Tibial nerve (tissue), 4 donors: ENCODE data around the gene MACO1. TPM values are rescaled to one million over a fixed set of nuclear protein-coding genes. Genes with fewer than 3 reads are reported as not detected.

Experiments used
- DNase-seq, 2 donors: peaks; one replicate each; pipeline ENCODE4 v3.0.0-alpha.2; 2019; ENCODE audit warnings: low spot score in 2 of 2
- H3K27ac ChIP-seq, 4 donors: fragments of 200-600 bp; sonication (generic) in 3 of 4; one replicate each; pipeline ENCODE4 v1.5.1; 2017 to 2019; ENCODE audit warnings: mild to moderate bottlenecking in 1 of 4
- H3K27me3 ChIP-seq, 2 donors: fragments of 200-600 bp; sonication (generic) in 1 of 2; one replicate each; pipeline versions ENCODE4 v1.5.1 to v1.6.0; 2017 to 2019
- H3K36me3 ChIP-seq, 3 donors: fragments of 200-600 bp; sonication (generic); one replicate each; pipeline ENCODE4 v1.5.1; 2018 to 2019
- H3K4me1 ChIP-seq, 4 donors: fragments of 200-600 bp; sonication (generic) in 3 of 4; one replicate each; pipeline ENCODE4 v1.5.1; 2017 to 2019
- H3K4me3 ChIP-seq, 4 donors: fragments of 200-600 bp; sonication (generic) in 3 of 4; one replicate each; pipeline ENCODE4 v1.5.1; 2017 to 2019; ENCODE audit warnings: mild to moderate bottlenecking in 1 of 4, moderate library complexity in 1 of 4
- H3K9me3 ChIP-seq, 4 donors: fragments of 200-600 bp; sonication (generic) in 3 of 4; one replicate each; pipeline ENCODE4 v1.5.1; 2017 to 2019
- CTCF ChIP-seq, 5 experiments: fragments of 200-600 bp in 3 of 5; fragments of 450-650 bp in 2 of 5; sonication (generic) in 3 of 5; IDR thresholded peaks; one replicate each; pipeline ENCODE4 v1.5.1; 2016 to 2019; ENCODE audit warnings: antibody characterized with exemption in 5 of 5, mild to moderate bottlenecking in 3 of 5, moderate library complexity in 2 of 5
- EP300 ChIP-seq, 2 donors: sonication (generic); formaldehyde crosslinking; IDR thresholded peaks; one replicate each; pipeline ENCODE4 v1.6.1; 2017; ENCODE audit warnings: antibody characterized with exemption in 2 of 2, mild to moderate bottlenecking in 1 of 2
- POLR2A ChIP-seq, 2 donors: fragments of 450-650 bp; IDR thresholded peaks; one replicate each; pipeline ENCODE4 v1.6.1; 2017; ENCODE audit warnings: antibody characterized with exemption in 2 of 2, mild to moderate bottlenecking in 2 of 2, moderate library complexity in 2 of 2
- WGBS, 2 donors: methylation state at CpG; one replicate each; pipeline ENCODE4 v1.1.5; 2018; 5-methylcytosine and 5-hydroxymethylcytosine counted together
- total RNA-seq, 4 donors: library from RNA; depleted of rRNA; stranded (reverse); fragments of >200 nt; gene quantifications; one replicate each; pipeline ENCODE4 v1.1.0, GENCODE V29; 2016

MACO1 gene
- total RNA-seq, 4 donors from 2014 or later: 8.8 to 16.2 (median 13.7) TPM

DNA sequence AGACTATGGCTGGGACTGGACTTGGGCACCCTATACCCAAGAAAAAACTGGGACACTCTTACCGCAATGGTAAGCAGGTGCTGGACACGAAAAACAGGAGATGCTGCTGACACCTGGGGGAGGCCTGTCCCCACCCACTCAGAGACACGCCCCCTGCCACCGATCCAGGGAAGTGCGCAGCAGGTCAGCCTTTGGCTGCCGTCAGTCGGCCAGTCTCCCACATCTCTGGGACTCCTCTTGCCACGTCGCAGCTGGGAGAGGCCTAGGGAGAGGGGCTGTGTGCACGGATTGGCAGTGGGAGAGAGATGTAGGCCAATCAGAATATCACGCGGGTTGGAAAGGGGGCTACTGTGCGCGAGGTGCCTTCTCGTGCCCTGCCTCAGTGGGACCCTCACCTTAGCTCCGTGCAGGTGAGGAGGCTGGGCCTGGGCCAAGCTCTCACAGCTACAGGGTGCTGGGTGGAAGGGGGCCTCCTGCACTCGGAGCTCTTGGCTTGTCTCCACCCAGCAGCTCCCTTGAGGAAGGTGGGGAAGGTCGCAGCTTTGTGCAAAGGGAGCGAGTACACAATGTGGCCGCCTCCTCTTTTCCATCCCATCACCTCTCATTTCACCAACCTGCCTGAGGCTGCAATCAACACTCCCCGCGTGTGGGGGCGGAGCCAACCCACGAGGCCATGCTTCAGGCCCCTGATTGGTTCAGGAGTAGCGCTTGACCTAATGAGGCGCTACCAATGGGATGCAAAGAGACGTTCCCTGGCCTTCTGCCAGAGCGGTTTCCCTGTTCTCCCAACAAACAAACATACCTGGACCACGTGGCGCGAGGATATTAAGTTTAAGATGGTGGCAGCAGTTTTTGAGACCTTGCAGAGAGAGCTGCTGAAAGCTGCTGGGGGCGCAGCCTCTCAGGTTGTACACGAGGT is 87.0 kb downstream of the MACO1 start:
- WGBS, 2 donors: 78 to 85% methylated on average over 17 to 33 of the region's 33 CpGs
- DNase-seq: no peak
- H3K36me3 ChIP-seq: no peaks in the 10 kb centered on the region
- H3K9me3 ChIP-seq: peaks cover 0 to 5% (median 0%) of the 10 kb centered on the region in 4 donors
- peaks cover 0 to 4% (median 0%) of the 10 kb centered on the region in 4 donors for H3K4me1 ChIP-seq
- no peak for TF ChIP-seq EP300 (IDR thresholded peaks at IDR 0.05)
- TF ChIP-seq CTCF (IDR thresholded peaks at IDR 0.05): no peak
- TF ChIP-seq POLR2A (IDR thresholded peaks at IDR 0.05): no peak
- no peak overlapping the region for H3K27ac ChIP-seq
- no peaks in the 10 kb centered on the region for H3K27me3 ChIP-seq
- no peak overlapping the region for H3K4me3 ChIP-seq

DNA sequence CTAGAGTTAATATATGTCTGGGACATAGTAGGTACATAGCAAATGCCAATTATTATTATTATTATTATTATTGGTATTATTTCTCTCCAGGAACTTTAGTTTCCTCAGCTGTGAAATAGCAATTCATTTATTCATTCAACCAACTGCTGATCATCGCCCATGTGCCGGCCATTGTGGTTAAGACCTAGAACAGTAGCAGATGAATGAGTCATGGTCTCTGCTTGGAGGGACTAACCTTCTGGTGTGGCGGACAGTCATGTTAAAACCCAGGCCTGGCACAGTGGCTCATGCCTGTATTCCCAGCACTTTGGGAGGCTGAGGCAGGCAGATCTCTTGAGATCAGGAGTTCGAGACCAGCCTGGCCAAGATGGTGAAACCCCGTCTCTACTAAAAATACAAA is 88.9 kb downstream of the MACO1 start:
- TF ChIP-seq EP300 (IDR thresholded peaks at IDR 0.05): no peak
- no peak for TF ChIP-seq POLR2A (IDR thresholded peaks at IDR 0.05)
- no peak for TF ChIP-seq CTCF (IDR thresholded peaks at IDR 0.05)
- no peak for DNase-seq
- H3K27me3 ChIP-seq: no peaks in the 10 kb centered on the region

GRCh38 chr1:25520446-25521061 is 89.9 kb downstream of the MACO1 start:
- Histone ChIP-seq H3K36me3 (no peaks in the 10 kb centered on the region), H3K27me3 (no peaks in the 10 kb centered on the region), H3K27ac (no peak overlapping the region), H3K9me3 (peaks cover 0 to 9% (median 0%) of the 10 kb centered on the region in 4 donors), H3K4me1 (peaks cover 0 to 4% (median 0%) of the 10 kb centered on the region in 4 donors), H3K4me3 (no peak overlapping the region)
- DNase-seq: peak; percentile 53 to 71
- TF ChIP-seq CTCF (IDR thresholded peaks at IDR 0.05) (peak; percentile 62 to 81 (median 71)), EP300 (IDR thresholded peaks at IDR 0.05) (no peak)
- 11 to 13% methylated on average over 4 of the region's 4 CpGs for WGBS, 2 donors

More for the DNA sequence above, 88.9 kb downstream of the MACO1 start:
- H3K9me3 ChIP-seq: peaks cover 0 to under 1% (median 0%) of the 10 kb centered on the region in 4 donors
- no peak overlapping the region for H3K27ac ChIP-seq
- peaks cover 0 to 4% (median 0%) of the 10 kb centered on the region in 4 donors for H3K4me1 ChIP-seq
- no peak overlapping the region for H3K4me3 ChIP-seq
- H3K36me3 ChIP-seq: no peaks in the 10 kb centered on the region
- 90 to 92% methylated on average over 5 of the region's 5 CpGs for WGBS, 2 donors

DNA sequence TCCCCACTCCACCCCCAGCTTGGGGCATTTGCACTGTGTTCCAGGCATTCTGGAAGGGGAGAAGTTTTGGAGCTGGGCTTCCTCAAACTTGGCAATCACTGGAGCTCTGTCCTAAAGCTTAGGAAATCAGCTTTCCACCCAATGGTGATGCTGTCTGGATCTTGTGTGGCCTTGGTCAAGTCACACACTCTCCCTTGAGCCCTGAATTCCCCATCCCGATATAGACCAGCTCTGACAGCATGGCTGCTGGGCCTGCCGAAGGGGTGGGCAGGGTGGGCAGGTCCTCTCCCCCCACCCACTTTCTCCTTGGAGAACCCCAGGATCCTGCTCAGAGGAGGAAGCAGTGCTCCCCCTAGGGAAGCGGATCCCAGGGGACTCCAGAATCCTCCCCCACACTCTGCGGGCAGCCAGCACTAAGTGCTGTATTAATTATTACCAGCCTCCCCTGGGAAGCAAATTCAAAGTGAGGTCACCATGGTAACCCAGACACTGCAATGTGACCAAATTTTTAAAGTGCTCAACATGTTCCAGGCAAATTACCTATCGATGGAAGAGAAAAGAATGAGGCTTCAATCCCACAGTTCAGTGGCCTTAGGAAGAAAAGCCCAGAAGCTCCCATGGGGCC is 91.4 kb downstream of the MACO1 start:
- no peak overlapping the region for H3K4me3 ChIP-seq
- TF ChIP-seq CTCF (IDR thresholded peaks at IDR 0.05) (no peak), POLR2A (IDR thresholded peaks at IDR 0.05) (no peak), EP300 (IDR thresholded peaks at IDR 0.05) (no peak)
- H3K36me3 ChIP-seq: no peaks in the 10 kb centered on the region
- DNase-seq: no peak
- H3K4me1 ChIP-seq: peaks cover 0 to 4% (median 0%) of the 10 kb centered on the region in 4 donors
- no peak overlapping the region for H3K27ac ChIP-seq
- WGBS, 2 donors: 72 to 73% methylated on average over 5 of the region's 5 CpGs
- H3K9me3 ChIP-seq: peaks cover 0 to 13% (median 0%) of the 10 kb centered on the region in 4 donors
- no peaks in the 10 kb centered on the region for H3K27me3 ChIP-seq
